GM12874 (cell line): Measurements from ENCODE around the gene RFPL3.

ENCODE experiments used
- TF ChIP-seq, protein P1 (sequence below): IDR thresholded peaks from 2 replicates; pipeline ENCODE4 v1.5.1; 2011; ENCODE audit warnings: low read depth, mild to moderate bottlenecking, control low read depth, low read length, moderate library complexity; ENCODE audit not compliant: insufficient read depth

RFPL3 gene

DNA sequence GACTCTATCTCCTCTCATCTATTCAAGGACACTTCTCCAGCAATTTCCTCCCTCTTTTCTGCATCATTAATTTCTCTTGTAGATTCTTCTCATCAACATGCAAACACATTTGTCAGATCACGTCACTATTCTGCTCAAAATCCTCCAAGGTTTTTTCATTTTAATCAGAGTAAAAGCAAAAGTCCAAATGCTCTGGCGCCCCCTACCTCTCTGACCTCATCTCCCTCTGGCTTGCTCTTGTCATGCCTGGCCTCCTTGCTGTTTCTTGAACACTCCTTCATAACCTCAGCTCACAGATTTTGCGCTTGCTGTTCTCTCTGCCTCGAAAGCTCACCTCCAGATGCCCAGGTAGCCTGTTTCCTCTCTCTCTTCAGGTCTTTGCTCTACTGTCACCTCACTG, 32.0 kb downstream of the RFPL3 start:
- TF ChIP-seq, protein P1, sequence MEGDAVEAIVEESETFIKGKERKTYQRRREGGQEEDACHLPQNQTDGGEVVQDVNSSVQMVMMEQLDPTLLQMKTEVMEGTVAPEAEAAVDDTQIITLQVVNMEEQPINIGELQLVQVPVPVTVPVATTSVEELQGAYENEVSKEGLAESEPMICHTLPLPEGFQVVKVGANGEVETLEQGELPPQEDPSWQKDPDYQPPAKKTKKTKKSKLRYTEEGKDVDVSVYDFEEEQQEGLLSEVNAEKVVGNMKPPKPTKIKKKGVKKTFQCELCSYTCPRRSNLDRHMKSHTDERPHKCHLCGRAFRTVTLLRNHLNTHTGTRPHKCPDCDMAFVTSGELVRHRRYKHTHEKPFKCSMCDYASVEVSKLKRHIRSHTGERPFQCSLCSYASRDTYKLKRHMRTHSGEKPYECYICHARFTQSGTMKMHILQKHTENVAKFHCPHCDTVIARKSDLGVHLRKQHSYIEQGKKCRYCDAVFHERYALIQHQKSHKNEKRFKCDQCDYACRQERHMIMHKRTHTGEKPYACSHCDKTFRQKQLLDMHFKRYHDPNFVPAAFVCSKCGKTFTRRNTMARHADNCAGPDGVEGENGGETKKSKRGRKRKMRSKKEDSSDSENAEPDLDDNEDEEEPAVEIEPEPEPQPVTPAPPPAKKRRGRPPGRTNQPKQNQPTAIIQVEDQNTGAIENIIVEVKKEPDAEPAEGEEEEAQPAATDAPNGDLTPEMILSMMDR, result peak; percentile 36

DNA sequence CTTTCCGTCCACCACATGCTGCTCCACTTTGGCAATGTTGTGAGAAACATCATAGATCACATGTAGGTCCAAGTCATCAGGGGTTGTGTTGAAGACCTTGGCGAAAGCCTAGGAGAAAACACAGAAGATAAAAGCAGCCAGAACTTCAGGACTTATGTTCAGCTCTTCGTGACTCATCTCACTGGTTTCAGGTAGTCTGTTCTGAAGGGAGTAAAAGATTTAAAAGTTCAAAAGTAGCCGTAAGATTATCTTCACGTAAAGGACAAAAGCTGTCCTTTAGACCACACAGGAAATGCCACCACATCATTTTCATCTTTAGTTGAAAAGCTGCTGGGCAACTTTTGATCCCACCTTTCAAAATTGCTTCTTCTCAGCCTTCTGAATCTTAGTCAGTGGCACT, 37.4 kb downstream of the RFPL3 start:
- TF ChIP-seq, protein P1, result no peak

DNA sequence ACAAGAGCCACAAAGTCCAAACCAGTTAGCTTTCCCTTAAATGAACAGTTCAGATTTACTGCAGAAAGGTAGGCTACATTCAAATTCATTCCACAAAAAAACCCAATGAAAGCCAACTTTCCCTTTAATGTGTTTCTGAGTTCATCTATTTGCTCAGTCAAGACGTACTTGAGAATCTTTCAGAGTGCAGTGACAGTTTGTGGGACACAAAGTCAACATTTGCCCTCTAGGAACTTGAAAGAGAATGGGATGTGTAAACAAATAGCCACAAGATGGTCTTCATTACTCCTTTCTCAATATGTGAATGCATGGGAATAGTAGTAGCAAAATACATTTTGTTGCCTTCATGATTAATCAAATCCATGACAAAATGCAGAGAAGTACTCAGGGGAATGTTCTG, 38.6 kb downstream of the RFPL3 start:
- TF ChIP-seq, protein P1, result no peak

DNA sequence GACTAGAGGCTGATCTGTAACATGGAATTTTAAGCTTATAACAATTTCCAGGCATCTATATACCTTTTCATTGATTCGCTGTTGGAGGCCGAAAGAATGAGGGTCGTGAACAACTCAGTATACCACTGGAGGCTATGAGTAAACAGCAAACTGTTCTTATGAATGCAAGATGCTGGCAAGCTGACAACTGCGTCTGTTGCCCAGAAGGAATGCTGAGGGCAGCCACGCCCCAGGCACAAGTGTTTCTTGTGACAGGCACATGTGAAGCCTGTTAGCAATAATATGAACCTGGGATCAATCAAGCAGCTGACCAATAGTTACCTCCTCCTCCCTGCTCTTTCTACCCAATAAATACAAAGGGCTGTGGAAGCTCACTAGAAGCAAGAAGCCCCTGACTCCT, 39.1 kb downstream of the RFPL3 start:
- TF ChIP-seq, protein P1, result no peak

DNA sequence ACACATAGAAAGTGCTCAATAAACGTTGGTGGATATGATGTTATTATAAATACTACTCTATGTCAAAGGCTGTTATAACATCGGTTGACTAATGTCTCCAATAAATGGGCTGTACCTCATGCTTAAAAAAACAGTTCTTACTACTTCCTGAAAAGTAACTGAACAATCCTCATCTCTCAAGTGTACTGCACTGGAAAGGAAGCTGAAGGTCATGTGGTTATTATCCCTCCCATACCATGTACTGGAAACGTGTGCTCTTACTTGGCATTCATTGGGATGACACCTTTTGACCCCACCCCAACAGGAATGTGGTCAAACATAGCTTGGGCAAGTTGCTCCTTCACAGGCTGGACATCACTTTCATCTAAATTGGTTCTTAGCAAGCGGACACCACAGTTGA, 43.8 kb downstream of the RFPL3 start:
- TF ChIP-seq, protein P1, result no peak

DNA sequence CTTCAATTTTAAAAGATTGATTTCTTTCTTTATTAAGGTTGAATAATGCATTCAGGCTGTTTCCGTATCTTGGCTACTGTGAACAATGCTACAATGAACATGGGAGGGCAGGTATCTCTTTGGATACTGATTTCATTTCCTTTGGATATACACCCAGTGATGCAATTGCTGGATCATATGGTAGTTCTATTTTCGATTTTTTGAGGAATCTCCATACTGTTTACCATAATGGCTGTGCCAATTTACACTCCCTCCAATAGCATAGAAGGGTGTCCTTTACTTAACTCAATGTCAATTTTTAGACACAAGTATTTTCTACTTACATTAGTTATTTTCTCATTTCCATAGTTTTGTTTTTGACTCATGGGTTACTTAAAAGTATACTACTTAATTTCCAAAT, 46.4 kb downstream of the RFPL3 start:
- TF ChIP-seq, protein P1, result no peak

DNA sequence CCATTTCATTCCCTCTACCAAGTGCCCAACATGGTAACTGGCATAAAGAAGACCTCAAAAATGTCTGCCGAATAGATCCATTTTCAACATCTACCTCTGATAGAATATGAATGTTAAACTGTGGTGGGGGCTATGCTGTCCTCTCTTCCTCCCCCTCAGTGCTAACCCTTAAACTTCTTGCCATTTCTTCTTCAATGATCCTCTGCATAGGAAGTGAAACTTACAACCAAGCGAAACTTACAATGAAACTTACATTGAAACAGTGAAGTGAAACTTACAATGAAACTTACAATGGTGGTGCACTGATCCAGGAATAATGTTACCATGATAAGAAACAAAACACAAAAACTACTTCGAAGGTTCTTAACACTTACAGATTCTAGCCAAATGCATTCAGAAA, 49.6 kb downstream of the RFPL3 start:
- TF ChIP-seq, protein P1, result no peak

DNA sequence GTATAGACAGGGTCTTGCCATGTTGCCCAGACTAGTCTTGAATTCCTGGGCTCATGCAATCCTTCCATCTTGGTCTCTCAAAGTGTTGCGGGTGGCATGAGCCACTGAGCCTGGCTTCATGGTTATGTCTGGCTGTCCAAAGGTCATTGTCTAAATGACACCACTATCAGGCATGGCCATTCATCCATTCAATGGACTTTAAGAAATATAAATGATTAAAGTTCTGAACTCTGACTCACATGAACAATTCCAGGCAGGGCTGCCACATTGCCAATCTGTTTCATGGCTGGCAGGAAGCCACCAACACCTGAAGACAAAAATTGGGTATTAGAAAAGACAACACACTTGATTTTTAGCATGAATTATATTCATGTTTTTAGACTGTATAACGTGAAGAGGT, 50.3 kb downstream of the RFPL3 start:
- TF ChIP-seq, protein P1, result no peak
